HTR-8/SVneo (cell line): Measurements from ENCODE around the gene CEBPB.
"Not testable (repeated sequence)": the region's sequence is repeated elsewhere in the genome, so short reads cannot be mapped to it uniquely, and the experiment has no call there.

ENCODE experiments used
- DNase-seq: peaks from one replicate; pipeline ENCODE4 v3.0.0; 2011; ENCODE audit warnings: low spot score, mixed read lengths; ENCODE audit not compliant: insufficient read length
- FAIRE-seq: peaks from 2 replicates; lab custom pipeline; 2011; peaks lifted over from hg19 to GRCh38; lab: Jason Lieb, UNC

CEBPB gene

DNA sequence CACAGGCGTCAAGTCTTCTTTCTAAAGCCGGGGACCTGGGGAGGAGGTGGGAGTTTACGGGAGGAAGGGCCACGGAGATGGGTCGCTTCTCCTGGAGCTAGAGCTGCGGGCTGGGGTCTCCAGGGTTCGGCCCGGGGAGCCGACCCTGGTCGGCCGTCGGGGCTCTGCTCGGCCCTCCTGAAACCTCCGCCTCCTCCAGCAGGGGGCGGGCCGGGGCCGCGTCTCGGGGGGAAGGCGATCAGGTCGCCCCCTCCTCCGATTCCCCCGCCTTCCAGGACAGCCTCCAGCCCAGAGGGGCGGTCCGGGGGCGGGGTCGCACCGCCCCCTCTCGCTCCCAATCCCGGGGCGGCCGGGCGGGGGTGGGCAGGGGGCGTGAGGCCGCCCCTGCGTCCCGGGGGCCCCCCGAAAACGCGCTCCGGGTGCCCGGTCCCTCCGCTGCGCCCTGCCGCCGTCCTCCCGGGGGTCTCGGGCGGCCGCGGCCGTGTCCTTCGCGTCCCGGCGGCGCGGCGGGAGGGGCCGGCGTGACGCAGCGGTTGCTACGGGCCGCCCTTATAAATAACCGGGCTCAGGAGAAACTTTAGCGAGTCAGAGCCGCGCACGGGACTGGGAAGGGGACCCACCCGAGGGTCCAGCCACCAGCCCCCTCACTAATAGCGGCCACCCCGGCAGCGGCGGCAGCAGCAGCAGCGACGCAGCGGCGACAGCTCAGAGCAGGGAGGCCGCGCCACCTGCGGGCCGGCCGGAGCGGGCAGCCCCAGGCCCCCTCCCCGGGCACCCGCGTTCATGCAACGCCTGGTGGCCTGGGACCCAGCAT, at the start of gene CEBPB:
Gene CEBPB, plus strand, starts transcription at position 580 of the 814 bp plus-strand sequence. Its CDS starts 204 bp downstream, at position 784.
- DNase-seq (peak; percentile 100), FAIRE-seq (peak; percentile 86)

DNA sequence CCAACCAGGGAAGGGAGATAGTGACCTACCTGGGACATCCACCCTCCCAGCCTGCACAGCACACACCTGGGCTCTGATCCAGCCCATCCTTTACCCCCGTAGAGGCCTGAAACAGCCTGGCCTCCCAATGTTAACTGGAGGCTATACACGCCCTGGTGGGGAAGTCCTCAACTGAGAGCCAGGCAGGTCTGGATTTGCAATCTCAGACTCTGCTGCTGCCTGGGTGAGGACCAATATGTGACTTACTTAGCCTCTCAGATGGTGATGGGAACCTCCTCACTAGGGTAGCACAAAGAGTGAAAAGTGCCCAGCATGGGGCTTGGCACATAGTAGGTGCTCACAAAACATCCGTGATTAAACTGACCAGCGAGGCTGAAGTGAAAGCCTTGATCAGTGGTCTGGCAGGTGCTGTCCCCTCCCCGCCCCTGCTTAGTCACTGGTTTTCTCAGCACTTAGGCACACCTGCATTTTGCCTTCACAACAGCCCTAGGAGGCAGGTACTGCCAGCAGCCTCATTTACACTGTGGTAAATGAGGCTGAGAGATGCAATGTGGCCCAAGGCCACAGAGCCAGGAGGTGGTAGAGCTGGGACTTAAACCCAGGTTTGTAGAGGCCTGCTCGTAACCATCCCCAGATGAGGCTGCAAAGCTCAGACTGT, 49.5 kb upstream of the CEBPB start:
- DNase-seq: no peak
- FAIRE-seq: peak; percentile 44

DNA sequence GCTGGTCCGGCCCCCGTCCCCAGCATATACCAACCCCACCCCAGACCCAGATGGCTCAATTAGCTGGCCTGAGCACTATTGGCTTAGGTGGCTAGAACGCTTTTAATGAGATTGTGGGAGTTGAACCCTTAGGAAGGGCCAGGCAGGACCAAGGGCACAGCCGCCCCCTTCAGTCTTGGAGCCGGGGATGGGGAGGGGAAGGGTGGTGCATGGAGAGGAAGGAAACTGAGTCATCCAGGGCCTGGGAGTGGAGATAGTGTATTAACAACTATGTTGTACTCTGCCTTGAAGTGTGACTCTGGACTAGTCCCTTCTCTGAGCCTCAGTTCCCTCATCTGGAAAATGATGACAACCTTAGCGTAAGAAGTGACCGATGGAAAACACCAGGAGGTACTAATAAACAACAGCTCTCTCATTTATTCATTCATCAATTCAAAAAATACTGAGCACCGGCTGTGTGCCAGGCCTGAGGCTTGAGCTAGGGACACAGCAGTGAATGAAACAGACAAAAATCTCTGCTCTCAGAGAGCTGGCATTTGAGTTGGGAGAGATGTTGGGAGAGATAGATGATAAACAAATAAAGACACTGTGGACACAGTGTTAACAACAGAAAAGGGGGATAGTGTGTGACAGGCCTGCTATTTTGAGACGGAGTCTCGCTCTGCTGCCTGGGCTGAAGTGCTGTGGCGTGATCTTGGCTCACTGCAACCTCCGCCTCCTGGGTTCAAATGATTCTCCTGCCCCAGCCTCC, 48.6 kb upstream of the CEBPB start:
- DNase-seq (no peak), FAIRE-seq (peak; percentile 57)

DNA sequence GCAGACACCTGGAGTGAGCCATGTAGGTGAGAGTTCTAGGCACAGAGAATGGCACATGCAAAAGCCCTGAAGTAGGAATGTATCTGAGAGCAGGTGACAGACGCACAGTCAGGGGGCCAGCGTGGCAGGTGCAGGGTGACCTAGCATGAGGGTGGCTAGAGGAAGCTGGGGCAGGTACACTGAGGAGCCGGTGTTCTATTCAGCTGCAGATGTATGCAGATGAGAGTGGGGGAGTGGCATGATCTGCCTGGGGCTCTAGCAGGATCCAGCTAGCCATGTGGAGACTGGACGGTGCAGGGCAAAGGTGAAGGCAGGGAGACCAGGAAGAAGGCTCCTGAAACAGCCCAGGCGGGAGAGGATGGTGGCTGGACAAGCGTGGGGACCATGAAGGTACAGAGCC, 47.8 kb upstream of the CEBPB start:
- DNase-seq: no peak
- FAIRE-seq: no peak

DNA sequence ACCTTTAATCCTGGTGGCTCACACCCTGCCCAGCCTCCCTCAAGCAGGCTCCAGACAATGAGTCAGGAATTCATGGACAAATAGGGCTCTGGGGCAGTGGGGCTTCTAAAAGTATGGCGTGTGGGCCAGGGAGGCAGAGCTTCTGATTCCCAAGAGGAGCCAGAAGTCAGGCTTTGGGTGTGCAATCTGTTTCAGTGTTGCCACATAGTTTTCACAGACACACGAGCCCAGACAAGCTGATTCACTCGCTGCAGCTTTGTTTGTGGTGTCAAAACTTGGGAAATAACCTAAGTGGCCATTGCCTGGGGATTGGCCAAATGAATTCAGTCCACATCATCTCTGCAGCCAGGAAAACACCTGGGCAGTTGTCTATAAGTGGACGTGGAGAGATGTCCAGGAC, 46.3 kb upstream of the CEBPB start:
- FAIRE-seq (no peak), DNase-seq (no peak)

DNA sequence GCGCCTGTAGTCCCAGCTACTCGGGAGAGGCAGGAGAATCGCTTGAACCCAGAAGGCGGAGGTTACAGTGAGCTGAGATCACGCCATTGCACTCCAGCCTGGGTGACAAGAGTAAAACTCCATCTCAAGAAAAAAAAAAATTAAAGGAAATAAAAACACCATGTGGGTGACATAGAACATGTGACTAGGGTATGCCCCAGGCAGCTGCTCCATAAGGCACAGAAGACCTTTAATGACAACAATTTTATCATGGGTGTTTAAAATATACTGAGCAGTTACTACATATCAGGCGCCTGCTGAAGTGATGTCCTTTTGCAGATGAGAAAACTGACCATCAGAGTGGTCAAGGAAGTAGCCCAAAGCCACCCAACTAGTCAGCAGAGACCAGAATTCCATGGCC, 45.1 kb upstream of the CEBPB start:
- no peak for FAIRE-seq

DNA sequence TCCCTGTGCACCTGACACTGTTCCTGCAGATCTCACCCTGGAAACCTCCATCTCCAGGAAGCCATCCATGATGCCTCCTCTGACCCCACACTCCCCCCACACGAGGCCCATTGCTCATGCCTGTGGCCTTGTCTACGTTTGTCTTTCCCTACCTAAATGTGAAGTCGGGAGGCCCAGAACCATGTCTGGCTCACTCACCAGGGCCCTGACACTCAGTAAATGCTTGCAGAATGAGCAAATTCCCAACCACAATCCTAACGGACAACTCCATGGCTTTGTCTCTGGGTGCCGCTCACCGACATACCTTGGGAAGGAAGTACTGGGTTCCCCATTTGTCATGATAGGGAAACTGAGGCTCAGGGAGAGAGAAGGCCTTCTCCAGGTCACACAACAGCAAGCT, 44.4 kb upstream of the CEBPB start:
- FAIRE-seq (no peak), DNase-seq (no peak)

More for the DNA sequence above, 45.1 kb upstream of the CEBPB start:
- DNase-seq: no peak

DNA sequence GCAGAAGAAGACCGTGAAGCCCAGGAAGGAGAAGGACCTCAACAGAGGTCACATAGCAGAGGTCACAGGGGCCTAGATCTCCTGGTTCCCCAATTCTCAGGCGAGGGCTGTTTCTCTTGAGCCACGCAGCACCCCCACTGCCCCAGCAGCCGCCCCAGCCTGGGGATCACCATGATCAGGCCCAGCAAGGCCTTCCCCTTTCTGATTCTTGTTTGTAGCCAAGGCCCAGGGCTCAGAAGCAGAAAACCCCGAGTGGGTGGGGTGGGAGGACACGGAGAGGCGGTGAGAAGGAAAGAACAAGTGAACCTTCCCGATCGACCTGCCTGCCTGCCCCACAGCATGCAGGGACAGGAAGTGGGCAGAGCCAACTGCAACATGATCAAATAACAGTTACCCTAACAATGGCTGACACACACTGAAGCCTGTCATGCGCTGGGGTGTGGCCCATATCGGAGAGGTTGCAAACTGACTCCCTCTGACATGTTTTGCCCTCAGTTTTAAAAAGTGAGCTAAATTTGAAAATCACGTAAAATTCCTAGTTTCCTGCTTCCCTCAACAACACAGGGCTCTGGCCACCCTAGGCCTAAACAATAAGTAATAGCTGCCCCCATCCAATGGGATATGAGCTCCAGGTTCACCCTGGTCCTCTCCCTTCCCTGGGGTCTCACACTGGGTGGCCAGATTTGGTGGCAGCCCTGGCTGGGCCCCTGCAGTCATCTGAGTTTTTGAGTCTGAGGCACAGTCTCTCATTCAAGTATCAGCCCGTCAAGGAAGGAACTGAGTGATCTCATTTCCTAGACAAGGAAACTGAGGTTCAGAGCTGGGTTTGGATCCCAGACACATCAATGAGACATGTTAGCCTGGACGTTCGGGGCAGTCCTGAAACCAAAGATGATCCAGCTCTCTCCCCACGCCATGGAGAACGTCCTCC, 43.6 kb upstream of the CEBPB start:
- FAIRE-seq (peak; percentile 60), DNase-seq (no peak)

DNA sequence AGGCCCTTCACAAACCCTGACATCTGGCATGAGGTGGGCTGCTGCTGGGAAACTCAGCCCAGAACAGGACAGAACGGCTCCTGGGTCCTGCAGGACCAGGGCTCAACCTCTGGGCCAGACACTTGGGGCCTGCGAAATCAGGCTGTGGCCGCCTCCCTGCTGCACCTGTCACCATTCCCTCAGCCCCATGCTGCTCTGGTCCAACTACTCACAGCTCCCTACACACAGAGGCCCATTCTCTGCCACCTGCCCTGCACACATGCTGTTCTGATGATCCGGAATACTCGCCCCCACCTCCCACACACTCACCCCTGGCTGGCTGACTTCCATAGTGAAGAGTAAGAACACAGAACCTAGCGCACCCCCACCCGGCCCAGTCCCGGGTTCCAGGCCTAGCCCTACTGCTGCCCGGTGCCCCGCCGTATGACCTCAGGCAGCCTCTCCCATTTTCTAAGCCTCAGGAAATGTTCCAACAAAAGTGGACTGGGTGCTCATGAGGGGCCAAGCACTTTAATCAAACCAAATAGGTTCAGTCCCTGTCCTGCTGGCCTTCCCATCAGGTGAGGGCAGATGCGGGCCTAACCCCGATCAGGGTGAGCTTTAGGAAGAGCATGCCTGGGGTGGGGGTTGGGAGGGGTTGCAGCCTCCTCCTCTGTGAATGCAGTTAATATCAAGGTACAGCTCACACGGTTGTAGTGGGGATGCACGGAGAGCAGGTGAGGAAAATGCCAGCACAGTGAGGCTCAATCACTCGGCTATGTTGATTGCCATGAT, 41.0 kb upstream of the CEBPB start:
- FAIRE-seq (no peak), DNase-seq (no peak)

DNA sequence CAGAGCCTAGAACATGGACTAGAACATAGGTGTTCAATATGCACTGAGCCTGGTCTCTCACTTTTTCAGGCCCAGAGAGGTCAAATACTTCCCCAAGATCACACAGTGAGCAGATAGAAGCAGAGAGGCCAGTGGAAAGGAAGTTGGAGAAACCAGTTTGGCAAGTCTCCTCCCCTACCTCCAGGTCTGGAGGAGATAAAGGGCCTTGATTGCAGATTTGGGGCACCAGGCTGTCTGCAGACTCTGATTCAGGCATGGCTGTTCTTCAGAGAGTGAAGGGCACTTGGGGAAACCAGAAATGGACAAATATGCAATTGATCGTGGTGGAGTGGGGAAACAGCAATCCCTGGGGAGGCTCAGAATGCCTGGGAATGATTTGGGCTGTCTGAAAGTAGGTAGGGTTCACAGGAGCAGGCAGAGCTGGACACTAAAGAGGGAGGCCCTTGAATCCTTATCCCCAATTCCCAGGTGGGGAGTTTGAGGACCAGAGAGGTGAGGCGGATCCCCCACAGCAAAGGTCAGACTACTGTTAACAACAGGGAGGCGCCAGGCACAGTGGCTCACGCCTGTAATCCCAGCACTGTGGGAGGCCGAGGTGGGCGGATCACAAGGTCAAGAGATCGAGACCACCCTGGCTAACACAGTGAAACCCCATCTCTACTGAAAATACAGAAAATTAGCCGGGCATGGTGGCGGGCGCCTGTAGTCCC, 39.4 kb upstream of the CEBPB start:
- no peak for DNase-seq
- no peak for FAIRE-seq

DNA sequence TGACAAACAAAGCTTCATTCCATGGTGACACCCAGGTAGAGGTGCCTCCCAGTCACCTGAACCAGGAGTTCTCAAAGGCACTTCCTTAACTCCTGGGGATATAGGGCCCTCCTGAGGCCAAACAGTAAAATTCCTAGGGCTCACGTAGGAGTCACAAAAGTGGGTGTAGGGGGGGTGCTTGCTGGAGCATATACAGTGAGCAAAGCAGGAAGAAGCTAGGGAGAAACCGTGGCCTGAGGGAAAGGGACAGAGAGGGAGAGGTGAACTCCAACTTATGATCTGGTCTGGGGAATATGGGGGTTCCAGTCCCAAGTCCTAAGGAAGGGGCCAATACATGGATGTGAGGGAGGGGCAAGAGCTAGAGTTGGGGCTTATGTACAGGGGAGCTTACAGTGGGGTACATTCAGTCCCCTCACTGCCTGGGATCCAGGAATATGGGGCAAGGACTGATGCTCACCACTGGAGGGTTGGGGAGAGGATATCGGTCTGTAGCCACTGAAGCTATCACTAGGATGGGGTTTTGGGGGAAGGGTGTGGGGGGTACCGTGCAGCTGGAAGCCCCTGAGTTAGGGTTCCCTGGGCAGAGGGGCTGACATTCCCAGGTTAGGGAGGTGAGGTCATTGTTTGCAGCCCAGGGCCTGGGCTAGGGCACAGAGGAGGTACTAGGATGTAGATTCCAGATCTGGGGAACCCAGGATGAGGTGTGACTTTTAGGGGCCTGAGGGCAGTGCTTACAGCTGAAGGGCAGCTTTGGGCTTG, 38.1 kb upstream of the CEBPB start:
- no peak for DNase-seq
- no peak for FAIRE-seq

DNA sequence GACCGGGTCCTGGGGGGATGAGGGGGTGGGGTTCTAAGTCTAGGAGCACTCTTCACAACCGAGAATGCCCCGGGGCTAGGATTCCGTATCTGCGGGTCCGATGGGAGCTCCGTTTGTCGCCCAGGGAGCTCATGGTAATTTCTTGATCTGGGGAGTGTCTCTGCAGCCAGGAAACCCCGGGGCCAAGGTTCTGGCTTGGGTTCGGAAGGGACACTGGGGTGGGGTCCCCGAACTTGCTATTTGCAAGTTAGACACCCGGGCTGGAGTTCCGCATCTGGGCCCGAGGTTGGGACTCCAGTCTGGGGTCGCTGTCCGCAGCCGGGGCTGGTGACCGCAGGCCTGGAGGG, 37.5 kb upstream of the CEBPB start:
- FAIRE-seq: no peak
- no peak for DNase-seq

DNA sequence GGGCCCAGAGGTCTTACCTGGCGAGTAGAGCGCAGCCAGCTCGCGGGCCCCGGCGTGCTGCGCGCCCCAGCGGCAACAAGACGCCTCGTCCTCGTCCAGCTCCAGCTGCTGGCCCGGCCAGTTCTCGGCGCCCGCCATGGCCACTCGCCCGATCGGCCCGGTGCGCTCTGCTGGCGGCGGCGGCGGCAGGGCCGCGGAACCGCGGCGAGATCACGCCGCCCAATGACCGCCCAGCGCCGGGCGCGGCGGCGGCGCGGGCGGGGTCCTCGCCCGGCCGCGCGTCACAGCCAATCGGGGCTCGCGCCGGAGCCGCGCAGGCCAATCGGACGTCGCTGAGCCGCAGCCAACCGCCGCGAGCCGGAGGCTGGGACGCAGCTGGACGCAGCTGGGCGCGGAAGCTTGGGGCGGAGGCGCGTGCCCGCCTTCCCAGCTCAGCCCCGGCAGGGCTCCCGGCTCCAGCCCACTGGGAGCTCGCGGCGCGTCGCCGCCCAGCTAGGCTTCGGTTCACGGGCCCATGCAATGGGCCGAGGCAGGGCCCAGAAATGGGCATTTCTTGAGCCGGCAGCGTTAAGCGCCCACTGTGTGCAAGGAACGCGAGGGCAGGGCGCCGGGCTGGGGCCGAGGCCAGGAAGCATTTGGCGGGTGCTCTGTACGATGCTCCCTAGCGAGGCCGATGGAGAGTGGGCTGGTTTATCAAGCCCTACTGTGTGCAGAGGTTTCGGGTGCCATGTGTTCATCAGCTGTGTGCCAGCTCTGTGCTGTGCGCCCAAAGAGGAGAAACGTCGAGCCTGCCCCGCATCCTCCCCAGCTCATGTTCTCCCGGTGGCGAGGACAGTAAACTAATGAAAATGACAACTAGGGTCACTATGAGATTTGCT, 36.9 kb upstream of the CEBPB start, which contains the start of gene PEDS1:
Gene PEDS1, minus strand, starts transcription at position 224 of the 878 bp plus-strand sequence. Its CDS starts 86 bp downstream, at position 138.
- FAIRE-seq (peak; percentile 99), DNase-seq (peak; percentile 100)

DNA sequence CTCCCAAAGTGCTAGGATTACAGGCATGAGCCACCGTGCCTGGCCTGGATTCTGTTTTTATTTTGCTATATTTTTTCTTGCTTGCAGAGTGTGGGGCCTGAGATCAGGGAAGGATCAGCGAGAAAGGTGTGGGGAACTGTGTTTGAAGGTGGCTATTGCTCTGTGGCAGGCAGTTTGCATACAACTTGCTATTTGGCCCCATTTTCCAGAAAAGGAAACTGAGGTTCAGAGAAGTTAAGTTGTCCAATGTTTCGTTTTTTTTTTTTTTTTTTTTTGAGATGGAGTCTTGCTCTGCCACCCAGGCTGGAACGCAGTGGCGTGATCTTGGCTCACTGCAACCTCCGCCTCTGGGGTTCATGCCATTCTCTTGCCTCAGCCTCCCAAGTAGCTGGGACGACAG, 29.1 kb upstream of the CEBPB start:
- not testable (repeated sequence) for DNase-seq, FAIRE-seq

DNA sequence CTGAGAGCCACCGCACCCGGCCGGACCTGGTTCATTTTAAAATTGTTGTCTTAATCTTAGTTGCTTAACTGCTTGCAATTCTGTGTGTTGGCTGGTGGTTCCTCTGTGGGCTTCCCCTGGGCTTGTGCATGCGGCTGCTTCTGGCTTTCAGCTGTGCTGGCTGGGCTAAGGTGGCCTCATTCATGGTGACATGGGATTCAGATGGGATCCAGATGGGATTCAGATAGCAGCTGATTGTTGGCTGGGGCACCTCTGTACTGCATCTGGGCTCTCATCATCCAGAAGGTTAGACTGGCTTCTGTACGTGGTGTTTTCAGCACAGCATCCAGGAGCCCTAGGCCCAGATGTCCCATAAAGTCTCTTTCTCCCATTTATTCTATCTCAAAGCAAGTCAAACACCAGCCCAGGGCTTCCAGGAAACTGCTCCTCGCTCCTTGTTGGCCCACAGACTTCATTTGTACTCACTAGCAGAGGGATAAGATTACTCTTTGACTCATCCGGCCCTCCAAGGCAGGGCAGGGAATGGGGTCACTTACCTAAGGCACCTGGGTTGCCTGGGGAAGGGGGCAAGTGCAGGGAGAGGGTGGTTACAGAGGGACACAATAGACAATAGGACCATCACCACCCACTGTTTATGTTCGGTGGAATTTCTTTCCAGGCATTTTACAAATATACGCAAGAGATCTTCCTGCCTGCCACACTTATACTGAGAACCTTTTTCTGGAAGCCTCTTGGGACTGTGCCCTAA, 26.9 kb upstream of the CEBPB start:
- FAIRE-seq (peak; percentile 40), DNase-seq (no peak)
